ENCODE results near the gene JARID2. TPM values are rescaled to one million over a fixed set of nuclear protein-coding genes. Genes with fewer than 3 reads are reported as not detected.

The JARID2 gene
- total and polyA plus RNA-seq, 11 donors = 3.5 to 12.2 (median 7.5) TPM

DNA sequence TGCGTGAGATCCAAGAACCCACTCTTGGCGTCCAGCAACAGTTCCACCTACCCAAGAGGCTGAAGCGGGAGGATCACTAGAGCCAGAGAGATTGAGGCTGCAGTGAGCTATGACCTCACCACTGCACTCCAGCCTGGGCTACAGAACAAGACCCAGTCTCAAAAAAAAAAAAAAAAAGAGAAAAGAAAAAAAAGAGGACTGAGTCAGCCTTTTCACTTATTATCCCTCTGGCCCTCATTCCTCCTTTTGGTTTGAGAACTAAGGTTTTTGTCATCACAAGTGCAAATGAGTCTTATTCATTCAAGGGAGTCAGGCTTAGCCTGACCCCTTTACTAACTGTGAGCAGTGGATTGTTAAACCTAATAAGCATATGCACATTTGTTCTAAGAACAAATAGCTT is 37.9 kb upstream of the JARID2 start:
- Histone ChIP-seq H3K27ac (no peak overlapping the region), H3K4me1 (peaks cover 0 to 11% (median 0%) of the 10 kb centered on the region in 12 donors), H3K36me3 (no peaks in the 10 kb centered on the region), H3K9me3 (no peaks in the 10 kb centered on the region), H3K27me3 (no peaks in the 10 kb centered on the region), H3K4me3 (no peak overlapping the region)
- intact Hi-C loops (cut with DNase I) = no loop called here
- peak in 1 of 5 donors; percentile 12 for DNase-seq
- 65 to 87% (median 84%) methylated on average over 3 of the region's 3 CpGs for WGBS, 4 donors
- TF ChIP-seq, protein P1, sequence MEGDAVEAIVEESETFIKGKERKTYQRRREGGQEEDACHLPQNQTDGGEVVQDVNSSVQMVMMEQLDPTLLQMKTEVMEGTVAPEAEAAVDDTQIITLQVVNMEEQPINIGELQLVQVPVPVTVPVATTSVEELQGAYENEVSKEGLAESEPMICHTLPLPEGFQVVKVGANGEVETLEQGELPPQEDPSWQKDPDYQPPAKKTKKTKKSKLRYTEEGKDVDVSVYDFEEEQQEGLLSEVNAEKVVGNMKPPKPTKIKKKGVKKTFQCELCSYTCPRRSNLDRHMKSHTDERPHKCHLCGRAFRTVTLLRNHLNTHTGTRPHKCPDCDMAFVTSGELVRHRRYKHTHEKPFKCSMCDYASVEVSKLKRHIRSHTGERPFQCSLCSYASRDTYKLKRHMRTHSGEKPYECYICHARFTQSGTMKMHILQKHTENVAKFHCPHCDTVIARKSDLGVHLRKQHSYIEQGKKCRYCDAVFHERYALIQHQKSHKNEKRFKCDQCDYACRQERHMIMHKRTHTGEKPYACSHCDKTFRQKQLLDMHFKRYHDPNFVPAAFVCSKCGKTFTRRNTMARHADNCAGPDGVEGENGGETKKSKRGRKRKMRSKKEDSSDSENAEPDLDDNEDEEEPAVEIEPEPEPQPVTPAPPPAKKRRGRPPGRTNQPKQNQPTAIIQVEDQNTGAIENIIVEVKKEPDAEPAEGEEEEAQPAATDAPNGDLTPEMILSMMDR (IDR thresholded peaks at IDR 0.05) = no peak
- no peak for TF ChIP-seq POLR2A (IDR thresholded peaks at IDR 0.05)
- no peak for ATAC-seq

DNA sequence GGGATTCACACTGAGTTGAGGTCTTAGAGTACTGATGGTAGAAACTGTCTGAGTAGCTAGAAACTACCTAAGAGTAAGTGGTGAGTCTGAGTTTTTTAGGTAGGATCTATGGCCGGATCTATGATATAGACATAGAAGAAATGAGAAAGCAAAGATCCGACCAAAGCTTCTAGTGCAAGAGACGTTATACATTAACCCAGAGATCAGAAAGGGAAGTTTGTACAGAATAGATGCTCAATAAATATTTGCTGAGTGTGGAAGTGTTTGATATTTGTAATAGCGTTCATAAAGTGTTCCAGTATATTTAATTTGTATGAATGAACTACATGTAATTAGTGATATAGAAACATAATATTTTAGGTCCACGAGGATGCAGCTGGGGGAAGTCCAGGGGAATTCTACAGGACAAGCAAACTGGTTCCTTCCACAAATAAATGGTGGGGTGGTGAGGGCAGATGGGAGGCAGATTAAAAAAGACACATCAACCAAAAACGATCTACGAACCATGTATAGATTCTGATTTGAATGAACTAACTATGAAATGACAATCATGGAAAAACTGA is 31.9 kb upstream of the JARID2 start:
- H3K4me1 ChIP-seq = no peaks in the 10 kb centered on the region
- H3K27ac ChIP-seq = no peak overlapping the region
- H3K9me3 ChIP-seq = no peaks in the 10 kb centered on the region
- no peak overlapping the region for H3K4me3 ChIP-seq
- no peak for DNase-seq
- ATAC-seq = no peak
- WGBS, 4 donors = 89 to 91% (median 90%) methylated on average over 7 of the region's 7 CpGs
- no peak for TF ChIP-seq POLR2A (IDR thresholded peaks at IDR 0.05)
- TF ChIP-seq, protein P1 (IDR thresholded peaks at IDR 0.05) = no peak
- no peaks in the 10 kb centered on the region for H3K27me3 ChIP-seq
- intact Hi-C loops (cut with DNase I) = no loop called here
- no peaks in the 10 kb centered on the region for H3K36me3 ChIP-seq

- DNase-seq (no peak), ATAC-seq (no peak)
- H3K36me3 ChIP-seq = no peaks in the 10 kb centered on the region
- peaks cover 0 to 15% (median 9%) of the 10 kb centered on the region in 12 donors for H3K4me1 ChIP-seq
- no peaks in the 10 kb centered on the region for H3K9me3 ChIP-seq
- no peak overlapping the region for H3K27ac ChIP-seq
- no peak overlapping the region for H3K4me3 ChIP-seq
- TF ChIP-seq, protein P1 (IDR thresholded peaks at IDR 0.05) = no peak
- no peak for TF ChIP-seq POLR2A (IDR thresholded peaks at IDR 0.05)
- intact Hi-C loops (cut with DNase I) = no loop called here
- H3K27me3 ChIP-seq = no peaks in the 10 kb centered on the region
- WGBS, 4 donors = 96 to 98% (median 97%) methylated on average over 18 of the region's 18 CpGs
Observed at GRCh38 chr6:15218401-15218800, 27.5 kb upstream of the JARID2 start.

DNA sequence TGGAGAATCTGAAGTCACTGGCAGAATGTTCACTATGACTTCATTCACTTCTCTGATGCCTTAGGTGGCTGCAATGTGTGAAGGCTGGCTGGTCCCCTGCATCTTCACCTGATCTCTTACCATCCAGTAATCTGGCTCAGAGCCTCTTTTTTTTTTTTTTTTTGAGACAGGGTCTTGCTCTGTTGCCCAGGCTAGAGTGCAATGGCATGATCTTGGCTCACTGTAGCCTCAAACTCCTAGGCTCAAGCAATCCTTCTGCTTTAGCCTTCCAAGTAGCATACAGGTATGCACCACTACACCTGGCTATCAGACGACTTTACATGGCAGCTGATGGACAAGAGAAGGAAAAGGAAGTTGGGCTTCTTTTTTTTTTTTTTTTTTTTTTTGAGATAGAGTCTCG is 25.8 kb upstream of the JARID2 start:
- Histone ChIP-seq H3K9me3 (no peaks in the 10 kb centered on the region), H3K4me3 (no peak overlapping the region), H3K27ac (peak overlapping the region in 1 of 12 donors; percentile 37), H3K36me3 (no peaks in the 10 kb centered on the region), H3K27me3 (no peaks in the 10 kb centered on the region), H3K4me1 (peaks cover 0 to 20% (median 9%) of the 10 kb centered on the region in 12 donors)
- 93 to 97% (median 95%) methylated on average over 1 to 2 of the region's 2 CpGs for WGBS, 4 donors
- intact Hi-C loops (cut with DNase I) = no loop called here
- DNase-seq (no peak), ATAC-seq (no peak)
- TF ChIP-seq POLR2A (IDR thresholded peaks at IDR 0.05) = no peak
- TF ChIP-seq, protein P1 (IDR thresholded peaks at IDR 0.05) = no peak

Data from heart left ventricle (tissue), 16 donors.